ENCODE measurements around the gene DNAJC3.
"Not testable (repeated sequence)": the region's sequence is repeated elsewhere in the genome, so short reads cannot be mapped to it uniquely, and the experiment has no call there.

DNAJC3 gene

GRCh38 chr13:95789315-95789714, 112.4 kb downstream of the DNAJC3 start:
- H3K4me3 Mint-ChIP-seq; H3K9me3 Mint-ChIP-seq; H3K27ac Mint-ChIP-seq; H3K4me1 Mint-ChIP-seq (ENCODE audit: low read depth); H3K27me3 Mint-ChIP-seq (ENCODE audit: low read depth): not testable (repeated sequence)
- H3K36me3 Mint-ChIP-seq (ENCODE audit: low read depth) = peaks cover 48% of the 10 kb centered on the region

DNA sequence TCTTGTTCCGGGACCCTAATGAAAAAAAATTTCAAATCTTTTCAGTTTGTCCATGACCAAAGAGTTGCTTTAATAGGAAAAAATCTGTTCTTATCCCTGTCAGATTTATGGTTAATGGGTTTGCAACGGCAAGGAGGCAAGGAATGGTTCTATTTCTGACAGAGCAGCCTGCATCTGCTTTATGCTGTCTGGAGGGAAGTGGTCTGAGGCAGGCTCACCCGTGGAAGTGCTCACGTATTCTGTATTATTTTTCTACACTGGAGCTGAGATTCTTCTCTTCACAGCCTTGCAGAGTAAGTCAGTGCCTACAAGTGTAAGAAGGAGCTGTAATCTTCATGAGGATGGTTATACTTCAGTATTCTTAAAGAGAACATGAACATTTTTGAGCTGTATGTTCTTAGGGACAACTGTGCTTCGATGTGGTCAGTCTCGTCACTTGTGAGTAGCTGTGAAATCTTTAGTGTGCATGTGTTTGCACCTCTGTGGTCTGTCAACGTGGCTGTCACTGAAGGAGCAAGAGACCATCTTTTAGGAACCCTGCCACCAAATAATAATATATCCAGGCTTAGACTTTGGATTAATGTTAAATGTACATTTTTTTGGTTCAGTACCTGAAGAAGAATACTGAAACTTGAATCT, 114.3 kb downstream of the DNAJC3 start:
- Mint-ChIP-seq H3K36me3 (ENCODE audit: low read depth) (peaks cover 49% of the 10 kb centered on the region), H3K4me1 (ENCODE audit: low read depth) (no peaks in the 10 kb centered on the region), H3K27me3 (ENCODE audit: low read depth) (no peaks in the 10 kb centered on the region), H3K27ac (no peak overlapping the region), H3K9me3 (peaks cover 6% of the 10 kb centered on the region), H3K4me3 (no peak overlapping the region)

GRCh38 chr13:95793018-95793555, 116.1 kb downstream of the DNAJC3 start:
- Mint-ChIP-seq H3K9me3 (peaks cover 6% of the 10 kb centered on the region), H3K27me3 (ENCODE audit: low read depth) (no peaks in the 10 kb centered on the region), H3K36me3 (ENCODE audit: low read depth) (peaks cover 36% of the 10 kb centered on the region), H3K27ac (no peak overlapping the region), H3K4me1 (ENCODE audit: low read depth) (no peaks in the 10 kb centered on the region), H3K4me3 (no peak overlapping the region)

DNA sequence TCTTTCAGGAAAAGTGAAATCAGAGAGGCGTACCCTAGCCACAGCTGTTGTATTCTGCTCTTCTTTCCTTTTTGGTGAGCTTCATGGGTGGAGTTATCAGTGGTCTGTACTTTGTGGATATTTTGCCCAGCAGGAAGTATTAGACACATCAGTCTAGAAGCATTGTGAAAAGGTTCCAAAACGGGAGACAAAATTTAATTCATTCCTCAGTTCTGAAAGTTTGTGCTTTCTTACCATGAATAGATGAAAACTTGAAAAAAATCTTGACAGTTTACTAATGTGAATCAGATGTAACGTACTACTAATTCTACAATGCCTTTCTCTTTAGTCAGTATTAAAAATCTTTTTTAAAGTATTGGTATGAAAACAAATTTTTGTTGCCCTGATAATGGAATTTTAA, 116.8 kb downstream of the DNAJC3 start:
- Mint-ChIP-seq H3K27ac (no peak overlapping the region), H3K4me3 (no peak overlapping the region), H3K4me1 (ENCODE audit: low read depth) (no peaks in the 10 kb centered on the region), H3K27me3 (ENCODE audit: low read depth) (no peaks in the 10 kb centered on the region), H3K9me3 (peaks cover 6% of the 10 kb centered on the region), H3K36me3 (ENCODE audit: low read depth) (peaks cover 29% of the 10 kb centered on the region)

- H3K4me1 Mint-ChIP-seq (ENCODE audit: low read depth) = no peaks in the 10 kb centered on the region
- no peaks in the 10 kb centered on the region for H3K27me3 Mint-ChIP-seq (ENCODE audit: low read depth)
- H3K36me3 Mint-ChIP-seq (ENCODE audit: low read depth) = peaks cover 6% of the 10 kb centered on the region
- no peak overlapping the region for H3K4me3 Mint-ChIP-seq
- no peaks in the 10 kb centered on the region for H3K9me3 Mint-ChIP-seq
- no peak overlapping the region for H3K27ac Mint-ChIP-seq
Observed at GRCh38 chr13:95797016-95797415, 120.1 kb downstream of the DNAJC3 start.

DNA sequence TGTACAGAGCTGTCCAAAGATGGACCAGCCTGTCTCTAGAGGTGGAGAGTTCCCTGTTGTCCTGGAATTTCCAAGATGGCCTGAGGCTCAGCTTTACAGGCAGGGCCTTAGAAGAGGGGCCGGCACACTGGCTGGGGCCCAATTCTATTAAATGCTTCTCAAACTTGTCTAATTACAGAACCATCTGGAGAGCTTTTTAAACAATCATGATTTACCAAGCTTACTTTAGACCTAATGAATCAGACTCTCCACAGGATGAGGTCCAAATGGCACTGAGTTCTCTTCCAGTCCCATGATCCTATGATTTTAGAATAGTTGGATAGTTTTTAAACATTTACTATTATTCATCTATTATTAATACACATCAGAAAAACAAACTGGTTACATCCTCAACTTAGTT, 123.5 kb downstream of the DNAJC3 start:
- peaks cover 5% of the 10 kb centered on the region for H3K27me3 Mint-ChIP-seq (ENCODE audit: low read depth)
- H3K36me3 Mint-ChIP-seq (ENCODE audit: low read depth) = no peaks in the 10 kb centered on the region
- no peak overlapping the region for H3K27ac Mint-ChIP-seq
- no peaks in the 10 kb centered on the region for H3K9me3 Mint-ChIP-seq
- no peaks in the 10 kb centered on the region for H3K4me1 Mint-ChIP-seq (ENCODE audit: low read depth)
- no peak overlapping the region for H3K4me3 Mint-ChIP-seq

- no peak overlapping the region for H3K27ac Mint-ChIP-seq
- H3K36me3 Mint-ChIP-seq (ENCODE audit: low read depth) = no peaks in the 10 kb centered on the region
- no peaks in the 10 kb centered on the region for H3K9me3 Mint-ChIP-seq
- H3K4me3 Mint-ChIP-seq = no peak overlapping the region
- H3K4me1 Mint-ChIP-seq (ENCODE audit: low read depth) = no peaks in the 10 kb centered on the region
- peaks cover 9% of the 10 kb centered on the region for H3K27me3 Mint-ChIP-seq (ENCODE audit: low read depth)
Observed at GRCh38 chr13:95801825-95802224, 124.9 kb downstream of the DNAJC3 start.

DNA sequence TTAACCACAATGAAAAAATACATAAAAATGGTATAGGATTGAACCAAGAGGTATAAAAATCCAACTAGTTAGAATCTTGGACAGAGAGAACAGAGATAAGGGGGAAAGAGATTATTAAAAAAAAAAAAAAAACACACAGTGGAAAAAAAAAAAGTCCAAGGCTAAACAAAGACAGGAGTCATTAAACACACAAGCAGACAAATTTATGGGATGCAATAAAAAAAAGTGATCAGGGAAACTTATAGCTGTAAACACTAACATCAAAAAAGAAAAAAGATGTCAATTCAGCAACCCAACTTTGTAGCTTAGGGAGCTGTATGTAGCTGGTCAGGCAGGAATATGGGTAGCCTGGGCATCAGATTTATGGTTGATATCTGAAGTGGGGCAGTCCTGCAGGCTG, 129.0 kb downstream of the DNAJC3 start:
- Mint-ChIP-seq H3K4me1 (ENCODE audit: low read depth) (no peaks in the 10 kb centered on the region), H3K4me3 (no peak overlapping the region), H3K27ac (no peak overlapping the region), H3K27me3 (ENCODE audit: low read depth) (peaks cover 9% of the 10 kb centered on the region), H3K9me3 (no peaks in the 10 kb centered on the region), H3K36me3 (ENCODE audit: low read depth) (no peaks in the 10 kb centered on the region)

- Mint-ChIP-seq H3K27me3 (ENCODE audit: low read depth) (peaks cover 5% of the 10 kb centered on the region), H3K4me1 (ENCODE audit: low read depth) (no peaks in the 10 kb centered on the region), H3K27ac (no peak overlapping the region), H3K36me3 (ENCODE audit: low read depth) (no peaks in the 10 kb centered on the region), H3K4me3 (no peak overlapping the region), H3K9me3 (peaks cover 8% of the 10 kb centered on the region)
Observed at GRCh38 chr13:95809429-95809828, 132.5 kb downstream of the DNAJC3 start.

GRCh38 chr13:95813139-95813538, 136.2 kb downstream of the DNAJC3 start:
- Mint-ChIP-seq H3K27ac (no peak overlapping the region), H3K27me3 (ENCODE audit: low read depth) (peaks cover 4% of the 10 kb centered on the region)

DNA sequence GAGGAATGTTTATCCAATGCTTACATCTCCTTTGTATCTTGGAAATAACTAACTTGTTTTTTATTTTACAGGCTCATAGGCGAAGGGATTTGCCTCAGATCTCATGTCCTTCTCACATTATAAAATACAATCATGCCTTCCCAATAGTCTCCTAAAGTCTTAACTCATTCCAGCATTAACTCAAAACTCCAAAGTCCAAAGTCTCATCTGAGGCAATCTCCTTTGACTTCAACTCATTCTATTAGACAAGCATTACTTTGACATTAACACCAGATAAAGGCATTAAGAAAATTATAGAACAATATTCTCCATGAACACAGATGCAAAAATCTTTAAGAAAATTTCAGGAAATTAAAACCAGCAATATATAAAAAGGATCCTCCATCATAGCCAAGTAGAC, 137.6 kb downstream of the DNAJC3 start:
- Mint-ChIP-seq H3K27ac (no peak overlapping the region), H3K4me1 (ENCODE audit: low read depth) (no peaks in the 10 kb centered on the region), H3K9me3 (peaks cover 8% of the 10 kb centered on the region), H3K36me3 (ENCODE audit: low read depth) (no peaks in the 10 kb centered on the region), H3K27me3 (ENCODE audit: low read depth) (peaks cover 4% of the 10 kb centered on the region), H3K4me3 (no peak overlapping the region)

More at GRCh38 chr13:95813139-95813538, 136.2 kb downstream of the DNAJC3 start:
- Mint-ChIP-seq H3K4me3 (no peak overlapping the region), H3K36me3 (ENCODE audit: low read depth) (no peaks in the 10 kb centered on the region), H3K4me1 (ENCODE audit: low read depth) (no peaks in the 10 kb centered on the region), H3K9me3 (peaks cover 8% of the 10 kb centered on the region)

DNA sequence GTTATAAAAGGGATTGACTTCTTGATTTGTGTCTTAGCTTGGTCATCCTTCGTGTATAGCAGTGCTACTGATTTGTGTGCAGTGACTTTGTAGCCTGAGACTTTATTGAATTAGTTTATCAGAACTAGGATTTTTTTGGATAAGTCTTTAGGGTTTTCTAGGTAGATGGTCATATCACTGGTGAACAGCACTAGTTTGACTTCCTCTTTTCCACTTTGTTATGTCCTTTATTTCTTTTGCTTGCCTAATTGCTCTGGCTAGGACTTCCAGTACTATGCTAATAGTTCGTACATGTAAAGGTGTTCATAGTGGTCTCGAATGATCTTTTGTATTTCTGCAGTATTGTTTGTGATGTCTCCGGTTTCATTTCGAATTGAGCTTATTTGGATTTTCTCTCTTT, 145.4 kb downstream of the DNAJC3 start:
- no peaks in the 10 kb centered on the region for H3K9me3 Mint-ChIP-seq
- H3K27me3 Mint-ChIP-seq (ENCODE audit: low read depth) = peaks cover 4% of the 10 kb centered on the region
- no peak overlapping the region for H3K4me3 Mint-ChIP-seq
- H3K27ac Mint-ChIP-seq = no peak overlapping the region
- H3K4me1 Mint-ChIP-seq (ENCODE audit: low read depth) = no peaks in the 10 kb centered on the region
- H3K36me3 Mint-ChIP-seq (ENCODE audit: low read depth) = no peaks in the 10 kb centered on the region

- Mint-ChIP-seq H3K27ac (no peak overlapping the region), H3K4me3 (no peak overlapping the region), H3K36me3 (ENCODE audit: low read depth) (no peaks in the 10 kb centered on the region), H3K4me1 (ENCODE audit: low read depth) (no peaks in the 10 kb centered on the region), H3K27me3 (ENCODE audit: low read depth) (peaks cover 21% of the 10 kb centered on the region), H3K9me3 (no peaks in the 10 kb centered on the region)
Observed at GRCh38 chr13:95833126-95833525, 156.2 kb downstream of the DNAJC3 start.

DNA sequence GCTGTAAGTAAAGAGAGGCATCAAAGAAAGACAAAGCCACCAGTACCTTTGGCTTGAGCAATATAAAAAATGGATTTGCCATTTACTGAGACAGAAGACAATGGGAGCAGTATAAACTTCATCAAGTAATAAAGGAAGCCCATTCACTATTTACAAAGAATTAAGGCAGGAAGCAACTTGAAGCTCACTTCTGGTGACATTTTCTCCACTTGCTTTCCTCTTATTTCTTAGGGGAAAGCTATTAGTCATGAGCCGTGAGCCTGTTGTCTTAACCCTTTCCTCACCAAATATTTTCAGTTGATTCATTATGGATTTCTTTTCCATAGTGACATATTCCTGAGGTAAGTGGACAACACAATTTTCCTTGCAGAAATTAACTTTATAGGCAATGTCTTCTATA, 156.8 kb downstream of the DNAJC3 start:
- Mint-ChIP-seq H3K27me3 (ENCODE audit: low read depth) (peaks cover 17% of the 10 kb centered on the region), H3K36me3 (ENCODE audit: low read depth) (no peaks in the 10 kb centered on the region), H3K9me3 (peaks cover under 1% of the 10 kb centered on the region), H3K4me3 (no peak overlapping the region), H3K4me1 (ENCODE audit: low read depth) (no peaks in the 10 kb centered on the region), H3K27ac (no peak overlapping the region)

GRCh38 chr13:95834134-95834765, 157.3 kb downstream of the DNAJC3 start:
- peaks cover 4% of the 10 kb centered on the region for H3K9me3 Mint-ChIP-seq

More at GRCh38 chr13:95834134-95834765, 157.3 kb downstream of the DNAJC3 start:
- Mint-ChIP-seq H3K27me3 (ENCODE audit: low read depth) (peaks cover 17% of the 10 kb centered on the region), H3K4me1 (ENCODE audit: low read depth) (no peaks in the 10 kb centered on the region), H3K27ac (no peak overlapping the region), H3K4me3 (no peak overlapping the region), H3K36me3 (ENCODE audit: low read depth) (no peaks in the 10 kb centered on the region)
